Natural killer cell (primary cell): Measurements from ENCODE around the gene TMEM198. TPM values are rescaled to one million over a fixed set of nuclear protein-coding genes. Genes with fewer than 3 reads are reported as not detected.

Experiments
- ATAC-seq, 3 donors: fragments of 150-1000 bp in 2 of 3; fragments of 200-7000 bp in 1 of 3; cut with Tn5 transposase; 1 replicate in 1 of 3; 2 replicates in 2 of 3; pipeline ENCODE4 v1.10.0; 2021; ENCODE audit warnings: mild to moderate bottlenecking in 2 of 3, moderate library complexity in 2 of 3
- DNase-seq, 2 donors: peaks; one replicate each; pipeline versions ENCODE4 v3.0.0 to v3.0.0-alpha.2; 2013 to 2021; ENCODE audit warnings: mixed read lengths in 1 of 2
- H3K27ac ChIP-seq: one replicate; pipeline ENCODE4 v1.5.1; 2013; ENCODE audit warnings: mild to moderate bottlenecking, low read length
- H3K27me3 ChIP-seq: one replicate; pipeline ENCODE4 v1.6.1; 2013; ENCODE audit warnings: low read length; ENCODE audit not compliant: control insufficient read depth, insufficient read depth
- H3K36me3 ChIP-seq: one replicate; pipeline ENCODE4 v1.6.1; 2013; ENCODE audit warnings: low read length; ENCODE audit not compliant: control insufficient read depth, insufficient read depth
- H3K4me1 ChIP-seq: one replicate; pipeline ENCODE4 v1.6.1; 2013; ENCODE audit warnings: low read length; ENCODE audit not compliant: control insufficient read depth, insufficient read depth
- H3K4me3 ChIP-seq: one replicate; pipeline ENCODE4 v1.5.1; 2013; ENCODE audit warnings: low read length
- H3K9me3 ChIP-seq: one replicate; pipeline ENCODE4 v1.6.1; 2013; ENCODE audit warnings: low read length; ENCODE audit not compliant: control insufficient read depth, insufficient read depth
- H3K27ac Mint-ChIP-seq, 2 donors: one replicate each; pipeline ENCODE4 v1.8.0; 2022; ENCODE audit warnings: mild to moderate bottlenecking in 2 of 2, mixed read lengths in 2 of 2, moderate library complexity in 1 of 2
- H3K27me3 Mint-ChIP-seq, 2 donors: one replicate each; pipeline ENCODE4 v1.8.0; 2022; ENCODE audit warnings: low read depth in 2 of 2, mixed read lengths in 2 of 2
- H3K36me3 Mint-ChIP-seq: one replicate; pipeline ENCODE4 v1.8.0; 2022; ENCODE audit warnings: mixed read lengths
- H3K4me1 Mint-ChIP-seq, 2 donors: one replicate each; pipeline ENCODE4 v1.8.0; 2022; ENCODE audit warnings: mixed read lengths in 2 of 2
- H3K4me3 Mint-ChIP-seq: one replicate; pipeline ENCODE4 v1.8.0; 2022; ENCODE audit warnings: mild to moderate bottlenecking, moderate library complexity, mixed read lengths
- H3K9me3 Mint-ChIP-seq, 2 donors: one replicate each; pipeline ENCODE4 v1.8.0; 2022; ENCODE audit warnings: mixed read lengths in 2 of 2
- CTCF ChIP-seq: fragments of 200-600 bp; IDR thresholded peaks from one replicate; pipeline ENCODE4 v1.8.0; 2022; ENCODE audit warnings: antibody characterized with exemption
- WGBS: methylation state at CpG from one replicate; pipeline ENCODE4 v1.1.7; 2013; ENCODE audit warnings: missing lambda C conversion rate; ENCODE audit not compliant: insufficient coverage; 5-methylcytosine and 5-hydroxymethylcytosine counted together
- intact Hi-C: fragments of 100-400 bp; cut with micrococcal nuclease; formaldehyde crosslinking; loops from one replicate; pipeline ENCODE4 v1.14.2; 2022
- total RNA-seq, 4 donors: library from RNA; stranded (reverse); fragments of 120-200 nt in 1 of 4; gene quantifications; one replicate each; pipeline versions ENCODE4 v1.2.3 to v1.2.4, GENCODE V29; 2013 to 2022

The TMEM198 gene
- total RNA-seq, 3 donors from 2014 or later (not counting 1 experiment from before 2014, with no cell fraction given) = 1.7 to 2.3 (median 1.8) TPM

- intact Hi-C loops = no loop called here
- Mint-ChIP-seq H3K27me3 (peaks cover 52 to 72% of the 10 kb centered on the region in 2 donors), H3K9me3 (no peaks in the 10 kb centered on the region), H3K36me3 (no peaks in the 10 kb centered on the region), H3K27ac (no peak overlapping the region), H3K4me3 (no peak overlapping the region), H3K4me1 (peaks cover 8 to 28% of the 10 kb centered on the region in 2 donors)
- H3K4me3 ChIP-seq = no peak overlapping the region
- no peak for TF ChIP-seq CTCF
- peaks cover 41% of the 10 kb centered on the region for H3K27me3 ChIP-seq
- 2% methylated on average over 3 of the region's 4 CpGs for WGBS
- H3K27ac ChIP-seq = no peak overlapping the region
- H3K4me1 ChIP-seq = peaks cover 12% of the 10 kb centered on the region
- ATAC-seq (no peak), DNase-seq (no peak)
- H3K9me3 ChIP-seq = no peaks in the 10 kb centered on the region
- no peaks in the 10 kb centered on the region for H3K36me3 ChIP-seq
Observed at GRCh38 chr2:219513787-219514186, 30.0 kb upstream of the TMEM198 start.

GRCh38 chr2:219514196-219514761 is 29.5 kb upstream of the TMEM198 start, which contains the start of gene ASIC4:
ASIC4 (plus strand) TSS chr2:219514482; CDS start chr2:219514725, 243 bp downstream.
- no peaks in the 10 kb centered on the region for H3K36me3 ChIP-seq
- Mint-ChIP-seq H3K4me1 (peaks cover 8 to 28% of the 10 kb centered on the region in 2 donors), H3K27ac (no peak within 1 kb of the TSS), H3K4me3 (no peak within 1 kb of the TSS), H3K27me3 (peaks cover 52 to 73% of the 10 kb centered on the region in 2 donors), H3K9me3 (no peaks in the 10 kb centered on the region), H3K36me3 (no peaks in the 10 kb centered on the region)
- intact Hi-C loops = no loop called here
- no peak within 1 kb of the TSS for H3K27ac ChIP-seq
- H3K9me3 ChIP-seq = no peaks in the 10 kb centered on the region
- no peak within 1 kb of the TSS for H3K4me3 ChIP-seq
- 5% methylated on average over 31 of the region's 31 CpGs for WGBS
- DNase-seq (no peak), ATAC-seq (no peak)
- H3K27me3 ChIP-seq = peaks cover 38% of the 10 kb centered on the region
- no peak for TF ChIP-seq CTCF
- peaks cover 12% of the 10 kb centered on the region for H3K4me1 ChIP-seq

GRCh38 chr2:219514836-219515235 is 29.0 kb upstream of the TMEM198 start:
- Mint-ChIP-seq H3K4me1 (peaks cover 8 to 23% of the 10 kb centered on the region in 2 donors), H3K9me3 (no peaks in the 10 kb centered on the region), H3K27me3 (peaks cover 52 to 71% of the 10 kb centered on the region in 2 donors), H3K27ac (no peak overlapping the region), H3K36me3 (no peaks in the 10 kb centered on the region), H3K4me3 (no peak overlapping the region)
- no peak overlapping the region for H3K4me3 ChIP-seq
- ATAC-seq = no peak
- no peak for TF ChIP-seq CTCF
- DNase-seq = no peak
- WGBS = 86% methylated on average over 21 of the region's 21 CpGs
- H3K36me3 ChIP-seq = no peaks in the 10 kb centered on the region
- H3K27ac ChIP-seq = no peak overlapping the region
- peaks cover 34% of the 10 kb centered on the region for H3K27me3 ChIP-seq
- no peaks in the 10 kb centered on the region for H3K9me3 ChIP-seq
- H3K4me1 ChIP-seq = peaks cover 6% of the 10 kb centered on the region
- intact Hi-C loops = no loop called here
